K562 (cell line): Measurements from ENCODE around the gene CLEC17A. TPM values are rescaled to one million over a fixed set of nuclear protein-coding genes. Genes with fewer than 3 reads are reported as not detected.

Experiments
- ATAC-seq: fragments of 200-7000 bp; cut with Tn5 transposase; 3 replicates; pipeline ENCODE4 v1.9.1; 2020; ENCODE audit warnings: moderate library complexity
- BruUV-seq: library from RNA; stranded (reverse); fragments of 400-500 nt; replicated peaks from 2 replicates; lab custom pipeline; 2021; lab: Mats Ljungman, UMichigan
- CTCF ChIA-PET: fragments of 300-600 bp; formaldehyde crosslinking; extraction: SDS; loops from one replicate; lab custom pipeline; 2021; ENCODE audit warnings: low intra/inter-chr PET ratio; lab: Yijun Ruan, JAX
- POLR2A ChIA-PET: fragments of 300-600, 350-650 bp; sonication (Branson Sonifier 250); formaldehyde crosslinking; extraction: SDS; loops from one replicate; lab custom pipeline; 2021; ENCODE audit warnings: antibody characterized with exemption, inconsistent platforms; lab: Yijun Ruan, JAX
- DNase-seq, 4 experiments: peaks; one replicate each; pipeline versions ENCODE4 v3.0.0 to v3.0.0-alpha.2; 2011 to 2018; ENCODE audit warnings: low spot score in 3 of 4, mixed read lengths in 3 of 4; ENCODE audit errors: extremely low read depth in 1 of 4
- FAIRE-seq: peaks from 2 replicates; lab custom pipeline; 2011; peaks lifted over from hg19 to GRCh38; lab: Jason Lieb, UNC
- H2AFZ ChIP-seq: 2 replicates; pipeline ENCODE4 v1.6.0; 2011; ENCODE audit warnings: low read depth, low read length, control low read depth, inconsistent platforms
- H3K27ac ChIP-seq: fragments of 200-600 bp; 3 replicates; pipeline ENCODE4 v1.8.0; 2011; ENCODE audit warnings: low read depth, mild to moderate bottlenecking, control low read depth, inconsistent platforms, low read length, moderate library complexity, mixed read lengths; ENCODE audit errors: extremely low read depth
- H3K27me3 ChIP-seq, 2 experiments: fragments of 300-600 bp in 1 of 2; 2 replicates in 1 of 2; 3 replicates in 1 of 2; pipeline versions ENCODE4 v1.6.0 to v1.8.0; 2011; ENCODE audit warnings: inconsistent platforms in 2 of 2, low read length in 2 of 2, mild to moderate bottlenecking in 1 of 2, mixed read lengths in 1 of 2, moderate library complexity in 1 of 2; ENCODE audit not compliant: control insufficient read depth in 2 of 2, insufficient read depth in 2 of 2
- H3K36me3 ChIP-seq: fragments of 300-600 bp; 3 replicates; pipeline ENCODE4 v1.8.0; 2011; ENCODE audit warnings: mild to moderate bottlenecking, low read length, inconsistent platforms; ENCODE audit not compliant: control insufficient read depth, insufficient read depth
- H3K4me1 ChIP-seq, 2 experiments: fragments of 200-600 bp in 1 of 2; replicated peaks in 1 of 2; 2 replicates in 1 of 2; 3 replicates in 1 of 2; pipeline versions ENCODE4 v1.5.1 to v1.8.0; 2011; ENCODE audit warnings: inconsistent platforms in 2 of 2, low read length in 2 of 2, mild to moderate bottlenecking in 1 of 2, mixed read lengths in 1 of 2, moderate library complexity in 1 of 2; ENCODE audit not compliant: control insufficient read depth in 2 of 2, insufficient read depth in 2 of 2
- H3K4me2 ChIP-seq: 2 replicates; pipeline ENCODE4 v1.6.1; 2011; ENCODE audit warnings: low read length, control low read depth, inconsistent platforms, mixed read lengths; ENCODE audit not compliant: insufficient read depth
- H3K4me3 ChIP-seq: fragments of 200-600 bp; sonication (generic), shearing (Covaris generic); 2 replicates; pipeline ENCODE4 v1.5.1; 2016; ENCODE audit warnings: control low read depth, inconsistent platforms
- H3K79me2 ChIP-seq: fragments of 200-600 bp; 3 replicates; pipeline ENCODE4 v1.8.0; 2011; ENCODE audit warnings: low read length, inconsistent platforms; ENCODE audit not compliant: control insufficient read depth, insufficient read depth
- H3K9ac ChIP-seq, 2 experiments: 2 replicates each; pipeline versions ENCODE4 v1.6.0 to v1.6.1; 2011; ENCODE audit warnings: low read depth in 2 of 2, low read length in 2 of 2, control low read depth in 1 of 2, inconsistent platforms in 1 of 2, mild to moderate bottlenecking in 1 of 2, mixed read lengths in 1 of 2; ENCODE audit not compliant: insufficient read depth in 1 of 2
- H3K9me1 ChIP-seq: one replicate; pipeline ENCODE4 v1.6.0; 2011; ENCODE audit warnings: inconsistent platforms, mild to moderate bottlenecking, low read length, moderate library complexity; ENCODE audit not compliant: control insufficient read depth, insufficient read depth
- H3K9me3 ChIP-seq: replicated peaks from 2 replicates; pipeline ENCODE4 v1.5.1; 2011; ENCODE audit warnings: low read depth, low read length, inconsistent platforms; ENCODE audit not compliant: control insufficient read depth, insufficient read depth
- H4K20me1 ChIP-seq: replicated peaks from 2 replicates; pipeline ENCODE4 v1.6.1; 2011; ENCODE audit warnings: low read length, inconsistent platforms, mixed read lengths; ENCODE audit not compliant: control insufficient read depth, insufficient read depth
- ZFP36 ChIP-seq: fragments of 150-350 bp; IDR thresholded peaks from 2 replicates; pipeline ENCODE4 v1.6.1; 2018; ENCODE audit warnings: low read length, low read depth; ENCODE audit not compliant: partially characterized antibody
- ZKSCAN8 ChIP-seq: fragments of 200-800 bp; sonication (Bioruptor generic); IDR thresholded peaks from 2 replicates; pipeline ENCODE4 v1.6.1; 2016; ENCODE audit warnings: missing genetic modification characterization, missing compliant biosample characterization
- ZNF507 ChIP-seq: conservative IDR thresholded peaks from 2 replicates; pipeline ENCODE4 v1.6.1; 2017; ENCODE audit warnings: missing genetic modification characterization, missing compliant biosample characterization
- WGBS: fragments of 100-300 bp; shearing (Covaris generic); methylation state at CpG from one replicate; pipeline ENCODE4 v1.1.6; 2016; ENCODE audit warnings: low coverage, mixed read lengths; ENCODE audit not compliant: insufficient coverage; ENCODE audit errors: missing lambda C conversion rate; 5-methylcytosine and 5-hydroxymethylcytosine counted together
- in situ Hi-C: fragments of 300-500 bp; cut with MboI; formaldehyde crosslinking; loops from 4 replicates; pipeline ENCODE4 v1.15.0; 2018; ENCODE audit warnings: inconsistent platforms, mixed read lengths
- intact Hi-C: fragments of 100-400 bp; cut with micrococcal nuclease; formaldehyde crosslinking; loops from 2 replicates; pipeline ENCODE4 v1.14.2; 2022
- polyA plus RNA-seq, 8 experiments: library from polyadenylated mRNA; depleted of rRNA in 4 of 8; stranded (reverse) in 5 of 8; unstranded in 3 of 8; fragments of >200 nt; fragmentation: Nextera tagmentation in 2 of 8; fragmentation: Illumina TruSeq in 1 of 8; extraction: Ambion mirVana in 2 of 8; extraction: Trizol in 1 of 8; gene quantifications; 2 replicates each; pipeline versions ENCODE4 v1.2.1 to v1.2.3, GENCODE V29; 2011 to 2014; ENCODE audit warnings: inconsistent platforms in 1 of 8, missing spikeins in 1 of 8
- total RNA-seq, 7 experiments: library from RNA; depleted of rRNA in 6 of 7; stranded (reverse); fragments of >200 nt in 6 of 7; fragmentation: Illumina TruSeq in 2 of 7; extraction: Trizol in 2 of 7; gene quantifications; 2 replicates each; pipeline versions ENCODE4 v1.2.1 to v1.2.3, GENCODE V29; 2011 to 2021; ENCODE audit warnings: low replicate concordance in 1 of 7
- TF ChIP-seq, protein P1 (sequence below): fragments of 450-650 bp; IDR thresholded peaks from 2 replicates; pipeline ENCODE4 v1.6.1; 2018; ENCODE audit not compliant: partially characterized antibody

The CLEC17A gene
- total and polyA plus RNA-seq, 9 of the 15 experiments (the other 6 are each of a cell fraction or from before 2014, with no cell fraction given) = 0.03 TPM; not detected in 8

DNA sequence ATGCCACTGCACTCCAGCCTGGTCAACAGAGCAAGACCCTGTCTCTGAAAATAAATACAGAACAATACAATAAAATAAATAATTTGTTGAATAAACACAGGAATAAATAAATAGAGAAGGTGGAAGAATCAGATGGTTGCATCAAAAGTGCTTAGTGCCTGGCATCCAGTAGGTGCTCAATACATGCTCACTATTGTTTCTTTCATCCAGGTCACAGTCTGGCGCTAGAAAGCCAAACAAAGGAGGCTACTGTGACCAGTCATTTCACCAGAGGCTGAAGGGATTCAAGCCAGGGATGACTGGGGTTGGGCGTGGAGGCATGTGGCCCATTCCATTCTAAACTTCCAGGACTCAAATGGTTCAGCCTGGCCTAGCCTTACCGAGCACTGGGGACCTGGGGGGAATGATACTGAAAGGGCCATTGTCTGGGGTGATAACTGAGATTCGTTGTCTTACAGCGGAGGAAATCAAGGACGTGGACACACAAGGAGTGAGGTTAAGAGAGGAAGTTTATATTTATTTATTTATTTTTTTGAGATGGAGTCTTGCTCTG is 7.4 kb upstream of the CLEC17A start:
- BruUV-seq = no TSS peak
- peak; percentile 50 for TF ChIP-seq ZFP36
- TF ChIP-seq ZNF507 (tag) = no peak
- TF ChIP-seq, protein P1, sequence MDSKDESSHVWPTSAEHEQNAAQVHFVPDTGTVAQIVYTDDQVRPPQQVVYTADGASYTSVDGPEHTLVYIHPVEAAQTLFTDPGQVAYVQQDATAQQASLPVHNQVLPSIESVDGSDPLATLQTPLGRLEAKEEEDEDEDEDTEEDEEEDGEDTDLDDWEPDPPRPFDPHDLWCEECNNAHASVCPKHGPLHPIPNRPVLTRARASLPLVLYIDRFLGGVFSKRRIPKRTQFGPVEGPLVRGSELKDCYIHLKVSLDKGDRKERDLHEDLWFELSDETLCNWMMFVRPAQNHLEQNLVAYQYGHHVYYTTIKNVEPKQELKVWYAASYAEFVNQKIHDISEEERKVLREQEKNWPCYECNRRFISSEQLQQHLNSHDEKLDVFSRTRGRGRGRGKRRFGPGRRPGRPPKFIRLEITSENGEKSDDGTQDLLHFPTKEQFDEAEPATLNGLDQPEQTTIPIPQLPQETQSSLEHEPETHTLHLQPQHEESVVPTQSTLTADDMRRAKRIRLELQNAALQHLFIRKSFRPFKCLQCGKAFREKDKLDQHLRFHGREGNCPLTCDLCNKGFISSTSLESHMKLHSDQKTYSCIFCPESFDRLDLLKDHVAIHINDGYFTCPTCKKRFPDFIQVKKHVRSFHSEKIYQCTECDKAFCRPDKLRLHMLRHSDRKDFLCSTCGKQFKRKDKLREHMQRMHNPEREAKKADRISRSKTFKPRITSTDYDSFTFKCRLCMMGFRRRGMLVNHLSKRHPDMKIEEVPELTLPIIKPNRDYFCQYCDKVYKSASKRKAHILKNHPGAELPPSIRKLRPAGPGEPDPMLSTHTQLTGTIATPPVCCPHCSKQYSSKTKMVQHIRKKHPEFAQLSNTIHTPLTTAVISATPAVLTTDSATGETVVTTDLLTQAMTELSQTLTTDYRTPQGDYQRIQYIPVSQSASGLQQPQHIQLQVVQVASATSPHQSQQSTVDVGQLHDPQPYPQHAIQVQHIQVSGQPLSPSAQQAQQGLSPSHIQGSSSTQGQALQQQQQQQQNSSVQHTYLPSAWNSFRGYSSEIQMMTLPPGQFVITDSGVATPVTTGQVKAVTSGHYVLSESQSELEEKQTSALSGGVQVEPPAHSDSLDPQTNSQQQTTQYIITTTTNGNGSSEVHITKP = peak; percentile 36
- peak; percentile 75; the same call in 1 of the 2 replicates for TF ChIP-seq ZKSCAN8 (CRISPR knock-in tag)
- H3K4me3 ChIP-seq = no peak overlapping the region
- ATAC-seq = no peak
- no peak overlapping the region for H3K4me2 ChIP-seq
- POLR2A ChIA-PET = interaction anchor here (1.5 kb wide), 1 partner anchor 27 kb away, joined by 3 read pairs; no protein-coding TSS in a partner anchor
- peaks cover 16% of the 10 kb centered on the region for H3K79me2 ChIP-seq
- peaks cover 7% of the 10 kb centered on the region; the same call in 1 of the 3 replicates for H3K36me3 ChIP-seq
- H3K9me3 ChIP-seq = no peaks in the 10 kb centered on the region
- intact Hi-C loops (loop anchor here (2.0 kb wide), 1 partner anchor 209 kb away; no protein-coding TSS in a partner anchor), in situ Hi-C loops (loop anchor here (10.0 kb wide), 2 partner anchors 209 to 319 kb away; no protein-coding TSS in a partner anchor)
- CTCF ChIA-PET = interaction anchor here (1.3 kb wide), 1 partner anchor 111 kb away, joined by 4 read pairs; no protein-coding TSS in a partner anchor
- no peak for FAIRE-seq
- H2AFZ ChIP-seq = no peak overlapping the region
- H3K4me1 ChIP-seq = peaks cover 10 to 27% of the 10 kb centered on the region in 2 experiments; a peak in 4 of 5 replicates
- H3K9me1 ChIP-seq = no peaks in the 10 kb centered on the region
- 74% methylated on average over 6 of the region's 6 CpGs for WGBS
- no peaks in the 10 kb centered on the region; a peak in 1 of 5 replicates for H3K27me3 ChIP-seq
- no peak for DNase-seq
- no peaks in the 10 kb centered on the region; the same call in 1 of the 2 replicates for H4K20me1 ChIP-seq
- H3K27ac ChIP-seq = no peak overlapping the region
- H3K9ac ChIP-seq = no peak overlapping the region
